Keratinocyte (primary cell): ENCODE measurements around the gene ASCL2.

ENCODE experiments used
- CTCF ChIP-seq, 3 experiments: IDR thresholded peaks in 1 of 3; conservative IDR thresholded peaks in 1 of 3; optimal IDR thresholded peaks in 1 of 3; 2 replicates in 2 of 3; 3 replicates in 1 of 3; pipeline versions ENCODE3 to v1.5.1; 2011; ENCODE audit warnings: low read length in 3 of 3, mild to moderate bottlenecking in 3 of 3, moderate library complexity in 2 of 3, control low read depth in 1 of 3, inconsistent platforms in 1 of 3; ENCODE audit not compliant: insufficient read depth in 2 of 3; ENCODE audit errors: extremely low read depth in 1 of 3
- EZH2 ChIP-seq: IDR thresholded peaks from one replicate; pipeline ENCODE4 v1.6.1; 2012; ENCODE audit warnings: inconsistent platforms, mild to moderate bottlenecking, low read length, moderate library complexity

- TF ChIP-seq CTCF (optimal IDR thresholded peaks at IDR 0.05 in 1 of 3, IDR thresholded peaks at IDR 0.05 in 1 of 3, conservative IDR thresholded peaks at IDR 0.05 in 1 of 3; ENCODE audit: extremely low read depth in 1 of 3, insufficient read depth in 2 of 3, low read length in 3 of 3): no peak
- TF ChIP-seq EZH2: no peak
Observed at GRCh38 chr11:2250041-2250440, 20.3 kb downstream of the ASCL2 start.
